Neural crest cell (in vitro differentiated cells): ENCODE results near the gene KIAA0319L. TPM values are rescaled to one million over a fixed set of nuclear protein-coding genes. Genes with fewer than 3 reads are reported as not detected.

Experiments used
- DNase-seq: peaks from one replicate; pipeline ENCODE4 v3.0.0; 2021; ENCODE audit warnings: low read depth, mixed read lengths, low spot score
- H3K27ac Mint-ChIP-seq: one replicate; pipeline ENCODE4 v1.8.0; 2021; ENCODE audit warnings: mild to moderate bottlenecking, mixed read lengths; ENCODE audit not compliant: unreplicated experiment
- H3K27me3 Mint-ChIP-seq: 2 replicates; pipeline ENCODE4 v1.8.0; 2021; ENCODE audit warnings: low read depth, mild to moderate bottlenecking, mixed read lengths
- H3K36me3 Mint-ChIP-seq: 2 replicates; pipeline ENCODE4 v1.8.0; 2021; ENCODE audit warnings: low read depth, mild to moderate bottlenecking, mixed read lengths
- H3K4me1 Mint-ChIP-seq: 2 replicates; pipeline ENCODE4 v1.8.0; 2021; ENCODE audit warnings: mixed read lengths
- H3K4me3 Mint-ChIP-seq: one replicate; pipeline ENCODE4 v1.8.0; 2021; ENCODE audit warnings: mild to moderate bottlenecking, mixed read lengths
- H3K9me3 Mint-ChIP-seq: 2 replicates; pipeline ENCODE4 v1.8.0; 2021; ENCODE audit warnings: mixed read lengths
- CTCF ChIP-seq: fragments of 200-600 bp; sonication (generic); conservative IDR thresholded peaks from 2 replicates; pipeline ENCODE4 v1.5.0; 2021; ENCODE audit warnings: antibody characterized with exemption, mild to moderate bottlenecking
- total RNA-seq: library from RNA; stranded (reverse); gene quantifications from 2 replicates; pipeline ENCODE4 v1.2.1, GENCODE V29; 2021

The KIAA0319L gene
- total RNA-seq, 1 donor from 2014 or later, result 54.2 TPM

GRCh38 chr1:35546614-35547013 is 10.6 kb downstream of the KIAA0319L start:
- H3K9me3 Mint-ChIP-seq, result no peaks in the 10 kb centered on the region

GRCh38 chr1:35544976-35545375 is 12.2 kb downstream of the KIAA0319L start:
- Mint-ChIP-seq H3K27ac (no peak overlapping the region), H3K4me3 (no peak overlapping the region), H3K27me3 (no peaks in the 10 kb centered on the region), H3K9me3 (no peaks in the 10 kb centered on the region), H3K4me1 (peaks cover 14% of the 10 kb centered on the region), H3K36me3 (peaks cover 11% of the 10 kb centered on the region)
- peak; percentile 58 for TF ChIP-seq CTCF
- no peak for DNase-seq

More at GRCh38 chr1:35546614-35547013, 10.6 kb downstream of the KIAA0319L start:
- H3K27me3 Mint-ChIP-seq, result no peaks in the 10 kb centered on the region
- no peak overlapping the region for H3K27ac Mint-ChIP-seq
- H3K4me1 Mint-ChIP-seq, result peaks cover 8% of the 10 kb centered on the region
- DNase-seq, result no peak
- no peak for TF ChIP-seq CTCF
- no peak overlapping the region for H3K4me3 Mint-ChIP-seq
- peaks cover 11% of the 10 kb centered on the region for H3K36me3 Mint-ChIP-seq

GRCh38 chr1:35539824-35540261 is 17.4 kb downstream of the KIAA0319L start:
- Mint-ChIP-seq H3K4me1 (peaks cover 46% of the 10 kb centered on the region), H3K9me3 (no peaks in the 10 kb centered on the region), H3K27me3 (no peaks in the 10 kb centered on the region), H3K27ac (no peak overlapping the region), H3K4me3 (no peak overlapping the region), H3K36me3 (no peaks in the 10 kb centered on the region)
- no peak for DNase-seq
- no peak for TF ChIP-seq CTCF

- no peak for TF ChIP-seq CTCF
- H3K36me3 Mint-ChIP-seq, result peaks cover under 1% of the 10 kb centered on the region
- no peaks in the 10 kb centered on the region for H3K9me3 Mint-ChIP-seq
- H3K27ac Mint-ChIP-seq, result peak overlapping the region; percentile 3
- H3K4me1 Mint-ChIP-seq, result peaks cover 44% of the 10 kb centered on the region
- peak overlapping the region; percentile 42 for H3K4me3 Mint-ChIP-seq
- no peaks in the 10 kb centered on the region for H3K27me3 Mint-ChIP-seq
- no peak for DNase-seq
These were observed 18.0 kb downstream of the KIAA0319L start for GRCh38 chr1:35539073-35539823.

GRCh38 chr1:35537806-35538205 is 19.4 kb downstream of the KIAA0319L start:
- no peak overlapping the region for H3K4me3 Mint-ChIP-seq
- TF ChIP-seq CTCF, result no peak
- DNase-seq, result no peak
- H3K36me3 Mint-ChIP-seq, result peaks cover 4% of the 10 kb centered on the region
- H3K27ac Mint-ChIP-seq, result no peak overlapping the region
- no peaks in the 10 kb centered on the region for H3K27me3 Mint-ChIP-seq
- H3K4me1 Mint-ChIP-seq, result peaks cover 47% of the 10 kb centered on the region
- no peaks in the 10 kb centered on the region for H3K9me3 Mint-ChIP-seq
